Measurements from ENCODE around the gene SLC18A3. TPM values are rescaled to one million over a fixed set of nuclear protein-coding genes. Genes with fewer than 3 reads are reported as not detected.

The SLC18A3 gene
- polyA plus RNA-seq, 2 donors, result not detected

- H3K4me1 ChIP-seq (ENCODE audit: control insufficient read depth in 2 of 2, insufficient read depth in 2 of 2, low read length in 1 of 2), result no peaks in the 10 kb centered on the region
- H3K27ac ChIP-seq (ENCODE audit: low read depth in 2 of 2, low read length in 1 of 2), result no peak overlapping the region
- no peaks in the 10 kb centered on the region for H3K36me3 ChIP-seq (ENCODE audit: control insufficient read depth in 2 of 2, insufficient read depth in 2 of 2, low read length in 1 of 2)
- 76 to 82% methylated on average over 22 of the region's 22 CpGs for WGBS, 2 donors
- H3K27me3 ChIP-seq (ENCODE audit: control insufficient read depth in 1 of 2, insufficient read depth in 2 of 2, low read length in 2 of 2), result no peaks in the 10 kb centered on the region
- peaks cover 0 to 5% of the 10 kb centered on the region in 2 donors for H3K9me3 ChIP-seq (ENCODE audit: control insufficient read depth in 2 of 2, insufficient read depth in 1 of 2, low read depth in 1 of 2, low read length in 1 of 2)
- H3K4me3 ChIP-seq (ENCODE audit: low read depth in 1 of 2, low read length in 2 of 2), result no peak overlapping the region
Measured at GRCh38 chr10:49645871-49646870, 36.1 kb downstream of the SLC18A3 start.

DNA sequence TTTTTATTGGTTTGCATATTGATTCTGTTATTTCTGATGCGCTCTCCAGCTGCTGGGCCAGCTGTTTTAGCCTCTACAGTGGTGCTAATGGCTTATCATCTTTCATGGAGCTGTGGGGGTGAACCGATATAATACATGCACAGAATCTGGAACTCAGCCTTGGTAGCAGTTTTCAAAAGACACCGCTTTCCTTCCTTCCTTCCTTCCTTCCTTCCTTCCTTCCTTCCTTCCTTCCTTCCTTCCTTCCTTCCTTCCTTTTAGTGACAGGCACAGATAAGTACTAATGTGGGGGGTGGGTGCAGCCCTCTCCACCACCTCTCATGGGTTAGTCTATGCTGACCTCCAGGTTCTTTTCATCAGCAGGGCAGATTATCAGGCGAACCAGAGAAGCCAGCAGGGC lies 37.4 kb downstream of the SLC18A3 start:
- peaks cover 0 to 2% of the 10 kb centered on the region in 2 donors for H3K4me1 ChIP-seq (ENCODE audit: control insufficient read depth in 2 of 2, insufficient read depth in 2 of 2, low read length in 1 of 2)
- no peaks in the 10 kb centered on the region for H3K36me3 ChIP-seq (ENCODE audit: control insufficient read depth in 2 of 2, insufficient read depth in 2 of 2, low read length in 1 of 2)
- no peaks in the 10 kb centered on the region for H3K27me3 ChIP-seq (ENCODE audit: control insufficient read depth in 1 of 2, insufficient read depth in 2 of 2, low read length in 2 of 2)
- no peak overlapping the region for H3K27ac ChIP-seq (ENCODE audit: low read depth in 2 of 2, low read length in 1 of 2)
- H3K4me3 ChIP-seq (ENCODE audit: low read depth in 1 of 2, low read length in 2 of 2), result no peak overlapping the region
- H3K9me3 ChIP-seq (ENCODE audit: control insufficient read depth in 2 of 2, insufficient read depth in 1 of 2, low read depth in 1 of 2, low read length in 1 of 2), result peaks cover 0 to 5% of the 10 kb centered on the region in 2 donors
- 77 to 80% methylated on average over 4 of the region's 4 CpGs for WGBS, 2 donors

- Histone ChIP-seq H3K4me1 (ENCODE audit: control insufficient read depth in 2 of 2, insufficient read depth in 2 of 2, low read length in 1 of 2) (peaks cover 0 to 2% of the 10 kb centered on the region in 2 donors), H3K27ac (ENCODE audit: low read depth in 2 of 2, low read length in 1 of 2) (no peak overlapping the region), H3K36me3 (ENCODE audit: control insufficient read depth in 2 of 2, insufficient read depth in 2 of 2, low read length in 1 of 2) (no peaks in the 10 kb centered on the region), H3K9me3 (ENCODE audit: control insufficient read depth in 2 of 2, insufficient read depth in 1 of 2, low read depth in 1 of 2, low read length in 1 of 2) (peaks cover 0 to 5% of the 10 kb centered on the region in 2 donors), H3K27me3 (ENCODE audit: control insufficient read depth in 1 of 2, insufficient read depth in 2 of 2, low read length in 2 of 2) (no peaks in the 10 kb centered on the region), H3K4me3 (ENCODE audit: low read depth in 1 of 2, low read length in 2 of 2) (no peak overlapping the region)
- 68 to 73% methylated on average over 18 of the region's 18 CpGs for WGBS, 2 donors
Measured at GRCh38 chr10:49647985-49648795, 38.1 kb downstream of the SLC18A3 start.

DNA sequence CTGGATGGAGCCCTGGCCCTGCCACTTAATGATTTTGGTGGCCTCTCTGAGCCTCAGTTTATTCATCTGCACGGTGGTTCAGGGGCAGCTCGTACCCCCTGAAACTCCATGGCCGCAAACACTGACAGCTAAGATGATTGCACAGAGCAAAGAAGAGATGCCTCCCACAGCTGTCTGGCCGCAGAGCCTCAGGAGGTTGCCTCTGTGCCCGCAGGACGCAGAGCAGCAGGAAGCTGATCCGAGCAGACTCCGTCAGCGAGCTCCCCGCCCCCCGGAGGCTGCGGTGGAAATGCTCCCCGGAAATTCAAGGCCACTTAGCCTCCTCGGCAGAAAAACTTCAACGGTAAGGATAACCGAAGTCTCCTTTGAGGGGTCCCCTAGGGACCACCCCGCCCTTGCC lies 39.2 kb downstream of the SLC18A3 start:
- 19 to 22% methylated on average over 17 of the region's 17 CpGs for WGBS, 2 donors
- Histone ChIP-seq H3K36me3 (ENCODE audit: control insufficient read depth in 2 of 2, insufficient read depth in 2 of 2, low read length in 1 of 2) (no peaks in the 10 kb centered on the region), H3K27me3 (ENCODE audit: control insufficient read depth in 1 of 2, insufficient read depth in 2 of 2, low read length in 2 of 2) (no peaks in the 10 kb centered on the region)

GRCh38 chr10:49649936-49650723 lies 40.0 kb downstream of the SLC18A3 start:
- H3K9me3 ChIP-seq (ENCODE audit: control insufficient read depth in 2 of 2, insufficient read depth in 1 of 2, low read depth in 1 of 2, low read length in 1 of 2), result no peaks in the 10 kb centered on the region
- no peaks in the 10 kb centered on the region for H3K36me3 ChIP-seq (ENCODE audit: control insufficient read depth in 2 of 2, insufficient read depth in 2 of 2, low read length in 1 of 2)
- H3K27me3 ChIP-seq (ENCODE audit: control insufficient read depth in 1 of 2, insufficient read depth in 2 of 2, low read length in 2 of 2), result no peaks in the 10 kb centered on the region
- WGBS, 2 donors, result 54 to 57% methylated on average over 8 of the region's 8 CpGs
- no peak overlapping the region for H3K4me3 ChIP-seq (ENCODE audit: low read depth in 1 of 2, low read length in 2 of 2)
- peaks cover 0 to 2% of the 10 kb centered on the region in 2 donors for H3K4me1 ChIP-seq (ENCODE audit: control insufficient read depth in 2 of 2, insufficient read depth in 2 of 2, low read length in 1 of 2)
- H3K27ac ChIP-seq (ENCODE audit: low read depth in 2 of 2, low read length in 1 of 2), result no peak overlapping the region

More for the DNA sequence above, 39.2 kb downstream of the SLC18A3 start:
- Histone ChIP-seq H3K4me3 (ENCODE audit: low read depth in 1 of 2, low read length in 2 of 2) (no peak overlapping the region), H3K4me1 (ENCODE audit: control insufficient read depth in 2 of 2, insufficient read depth in 2 of 2, low read length in 1 of 2) (peaks cover 0 to 2% of the 10 kb centered on the region in 2 donors), H3K9me3 (ENCODE audit: control insufficient read depth in 2 of 2, insufficient read depth in 1 of 2, low read depth in 1 of 2, low read length in 1 of 2) (no peaks in the 10 kb centered on the region), H3K27ac (ENCODE audit: low read depth in 2 of 2, low read length in 1 of 2) (no peak overlapping the region)

- no peaks in the 10 kb centered on the region for H3K9me3 ChIP-seq (ENCODE audit: control insufficient read depth in 2 of 2, insufficient read depth in 1 of 2, low read depth in 1 of 2, low read length in 1 of 2)
- H3K36me3 ChIP-seq (ENCODE audit: control insufficient read depth in 2 of 2, insufficient read depth in 2 of 2, low read length in 1 of 2), result no peaks in the 10 kb centered on the region
- no peak overlapping the region for H3K4me3 ChIP-seq (ENCODE audit: low read depth in 1 of 2, low read length in 2 of 2)
- H3K27ac ChIP-seq (ENCODE audit: low read depth in 2 of 2, low read length in 1 of 2), result no peak overlapping the region
- H3K27me3 ChIP-seq (ENCODE audit: control insufficient read depth in 1 of 2, insufficient read depth in 2 of 2, low read length in 2 of 2), result no peaks in the 10 kb centered on the region
- H3K4me1 ChIP-seq (ENCODE audit: control insufficient read depth in 2 of 2, insufficient read depth in 2 of 2, low read length in 1 of 2), result peaks cover 0 to 2% of the 10 kb centered on the region in 2 donors
- WGBS, 2 donors, result 93 to 100% methylated on average over 1 of the region's 1 CpG
Measured at GRCh38 chr10:49650724-49651034, 40.6 kb downstream of the SLC18A3 start.

- H3K36me3 ChIP-seq (ENCODE audit: control insufficient read depth in 2 of 2, insufficient read depth in 2 of 2, low read length in 1 of 2), result no peaks in the 10 kb centered on the region
- H3K4me3 ChIP-seq (ENCODE audit: low read depth in 1 of 2, low read length in 2 of 2), result no peak overlapping the region
- H3K27me3 ChIP-seq (ENCODE audit: control insufficient read depth in 1 of 2, insufficient read depth in 2 of 2, low read length in 2 of 2), result no peaks in the 10 kb centered on the region
- H3K9me3 ChIP-seq (ENCODE audit: control insufficient read depth in 2 of 2, insufficient read depth in 1 of 2, low read depth in 1 of 2, low read length in 1 of 2), result no peaks in the 10 kb centered on the region
- no peak overlapping the region for H3K27ac ChIP-seq (ENCODE audit: low read depth in 2 of 2, low read length in 1 of 2)
- WGBS, 2 donors, result 73 to 78% methylated on average over 15 of the region's 15 CpGs
- peaks cover 0 to 2% of the 10 kb centered on the region in 2 donors for H3K4me1 ChIP-seq (ENCODE audit: control insufficient read depth in 2 of 2, insufficient read depth in 2 of 2, low read length in 1 of 2)
Measured at GRCh38 chr10:49651039-49651835, 41.1 kb downstream of the SLC18A3 start.

- Histone ChIP-seq H3K4me3 (ENCODE audit: low read depth in 1 of 2, low read length in 2 of 2) (no peak overlapping the region), H3K27ac (ENCODE audit: low read depth in 2 of 2, low read length in 1 of 2) (no peak overlapping the region), H3K4me1 (ENCODE audit: control insufficient read depth in 2 of 2, insufficient read depth in 2 of 2, low read length in 1 of 2) (peaks cover 0 to 2% of the 10 kb centered on the region in 2 donors), H3K27me3 (ENCODE audit: control insufficient read depth in 1 of 2, insufficient read depth in 2 of 2, low read length in 2 of 2) (no peaks in the 10 kb centered on the region), H3K9me3 (ENCODE audit: control insufficient read depth in 2 of 2, insufficient read depth in 1 of 2, low read depth in 1 of 2, low read length in 1 of 2) (no peaks in the 10 kb centered on the region), H3K36me3 (ENCODE audit: control insufficient read depth in 2 of 2, insufficient read depth in 2 of 2, low read length in 1 of 2) (no peaks in the 10 kb centered on the region)
- 68 to 76% methylated on average over 2 of the region's 2 CpGs for WGBS, 2 donors
Measured at GRCh38 chr10:49651917-49652316, 41.8 kb downstream of the SLC18A3 start.
